Endodermal cell (in vitro differentiated cells): Measurements from ENCODE around the gene ANKRD33B. TPM values are rescaled to one million over a fixed set of nuclear protein-coding genes. Genes with fewer than 3 reads are reported as not detected.

ENCODE experiments used
- DNase-seq: peaks from one replicate; pipeline ENCODE4 v3.0.0-alpha.2; 2017
- H3K27ac ChIP-seq: 2 replicates; pipeline ENCODE4 v1.5.1; 2013; ENCODE audit warnings: mild to moderate bottlenecking, low read depth, low read length, moderate library complexity
- H3K27me3 ChIP-seq: 2 replicates; pipeline ENCODE4 v1.6.1; 2013; ENCODE audit warnings: mild to moderate bottlenecking, low read length, moderate library complexity; ENCODE audit not compliant: insufficient read depth, control insufficient read depth, poor library complexity, severe bottlenecking
- H3K36me3 ChIP-seq: 2 replicates; pipeline ENCODE4 v1.7.0; 2013; ENCODE audit warnings: mild to moderate bottlenecking, low read length, moderate library complexity; ENCODE audit not compliant: control insufficient read depth, insufficient read depth
- H3K4me1 ChIP-seq: one replicate; pipeline ENCODE4 v1.7.0; 2013; ENCODE audit warnings: low read length; ENCODE audit not compliant: control insufficient read depth, insufficient read depth
- H3K4me3 ChIP-seq: 2 replicates; pipeline ENCODE4 v1.5.1; 2013; ENCODE audit warnings: mild to moderate bottlenecking, low read length, moderate library complexity
- H3K9ac ChIP-seq: 2 replicates; pipeline ENCODE4 v1.6.1; 2013; ENCODE audit warnings: mild to moderate bottlenecking, low read length, moderate library complexity; ENCODE audit not compliant: poor library complexity, severe bottlenecking; ENCODE audit errors: extremely low read depth
- H3K9me3 ChIP-seq: 2 replicates; pipeline ENCODE4 v1.6.1; 2013; ENCODE audit warnings: mild to moderate bottlenecking, low read length, moderate library complexity; ENCODE audit not compliant: control insufficient read depth
- H3K27ac Mint-ChIP-seq: 2 replicates; pipeline ENCODE4 v1.8.0; 2020; ENCODE audit warnings: mixed read lengths
- H3K27me3 Mint-ChIP-seq: 2 replicates; pipeline ENCODE4 v1.8.0; 2021; ENCODE audit warnings: mild to moderate bottlenecking, mixed read lengths; ENCODE audit not compliant: insufficient read depth
- H3K36me3 Mint-ChIP-seq: 2 replicates; pipeline ENCODE4 v1.8.0; 2020; ENCODE audit warnings: low read depth, mixed read lengths
- H3K4me1 Mint-ChIP-seq: 2 replicates; pipeline ENCODE4 v1.8.0; 2020; ENCODE audit warnings: mixed read lengths
- H3K4me3 Mint-ChIP-seq: 2 replicates; pipeline ENCODE4 v1.8.0; 2020; ENCODE audit warnings: mild to moderate bottlenecking, moderate library complexity, mixed read lengths
- H3K9me3 Mint-ChIP-seq: 2 replicates; pipeline ENCODE4 v1.8.0; 2020; ENCODE audit warnings: mild to moderate bottlenecking, mixed read lengths
- whole genome bisulfite sequencing, 2 experiments: methylation state at CpG; one replicate each; pipeline versions ENCODE4 v1.1.5 to v1.1.7; 2013; ENCODE audit warnings: missing lambda C conversion rate in 2 of 2, mixed read lengths in 1 of 2; ENCODE audit not compliant: insufficient coverage in 1 of 2, insufficient read length in 1 of 2; 5-methylcytosine and 5-hydroxymethylcytosine counted together
- total RNA-seq, 2 donors: library from RNA; stranded (reverse); fragmentation: NEBNext Ultra II Directional in 1 of 2; extraction: Animal tissue kit (Norgen Biotek cat#: 25700) in 1 of 2; gene quantifications; 2 replicates in 1 of 2; 3 replicates in 1 of 2; pipeline ENCODE4 v1.2.1, GENCODE V29; 2021
- TF ChIP-seq, protein P1 (sequence below): fragments of 200-600 bp; sonication (generic); conservative IDR thresholded peaks from 2 replicates; pipeline ENCODE4 v1.5.0; 2021; ENCODE audit warnings: antibody characterized with exemption, mild to moderate bottlenecking

The ANKRD33B gene
- total RNA-seq, 2 donors from 2014 or later: 21.9 to 37.2 TPM

DNA sequence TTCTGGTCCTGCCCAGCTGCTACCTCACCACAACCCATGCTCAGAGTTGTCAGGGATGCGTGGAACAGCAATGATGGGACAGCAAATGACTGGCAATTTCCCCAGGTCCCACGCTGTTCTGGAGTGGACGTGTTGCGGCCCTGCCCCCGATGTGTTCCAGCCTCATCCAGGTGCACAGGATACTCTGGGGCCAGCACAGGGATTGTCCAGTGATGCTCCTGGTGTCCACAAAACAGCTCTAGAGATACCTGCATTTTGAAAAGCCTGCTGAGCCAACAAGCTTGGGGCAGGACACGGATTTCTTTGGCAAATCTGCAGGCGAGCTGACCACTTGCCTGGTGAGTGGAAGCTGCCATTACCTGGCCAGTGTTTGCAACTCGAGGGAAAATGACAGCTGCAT lies 88.7 kb downstream of the ANKRD33B start:
- 95 to 98% methylated on average over 8 of the region's 8 CpGs for WGBS, 2 experiments
- Mint-ChIP-seq H3K27me3 (peaks cover 24% of the 10 kb centered on the region), H3K9me3 (no peaks in the 10 kb centered on the region), H3K36me3 (peaks cover 5% of the 10 kb centered on the region), H3K27ac (no peak overlapping the region), H3K4me3 (no peak overlapping the region), H3K4me1 (no peaks in the 10 kb centered on the region)
- Histone ChIP-seq H3K27me3 (no peaks in the 10 kb centered on the region), H3K36me3 (no peaks in the 10 kb centered on the region), H3K4me3 (no peak overlapping the region), H3K9ac (no peak overlapping the region), H3K4me1 (no peaks in the 10 kb centered on the region), H3K9me3 (no peaks in the 10 kb centered on the region), H3K27ac (no peak overlapping the region)
- TF ChIP-seq, protein P1, sequence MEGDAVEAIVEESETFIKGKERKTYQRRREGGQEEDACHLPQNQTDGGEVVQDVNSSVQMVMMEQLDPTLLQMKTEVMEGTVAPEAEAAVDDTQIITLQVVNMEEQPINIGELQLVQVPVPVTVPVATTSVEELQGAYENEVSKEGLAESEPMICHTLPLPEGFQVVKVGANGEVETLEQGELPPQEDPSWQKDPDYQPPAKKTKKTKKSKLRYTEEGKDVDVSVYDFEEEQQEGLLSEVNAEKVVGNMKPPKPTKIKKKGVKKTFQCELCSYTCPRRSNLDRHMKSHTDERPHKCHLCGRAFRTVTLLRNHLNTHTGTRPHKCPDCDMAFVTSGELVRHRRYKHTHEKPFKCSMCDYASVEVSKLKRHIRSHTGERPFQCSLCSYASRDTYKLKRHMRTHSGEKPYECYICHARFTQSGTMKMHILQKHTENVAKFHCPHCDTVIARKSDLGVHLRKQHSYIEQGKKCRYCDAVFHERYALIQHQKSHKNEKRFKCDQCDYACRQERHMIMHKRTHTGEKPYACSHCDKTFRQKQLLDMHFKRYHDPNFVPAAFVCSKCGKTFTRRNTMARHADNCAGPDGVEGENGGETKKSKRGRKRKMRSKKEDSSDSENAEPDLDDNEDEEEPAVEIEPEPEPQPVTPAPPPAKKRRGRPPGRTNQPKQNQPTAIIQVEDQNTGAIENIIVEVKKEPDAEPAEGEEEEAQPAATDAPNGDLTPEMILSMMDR: no peak
- no peak for DNase-seq

DNA sequence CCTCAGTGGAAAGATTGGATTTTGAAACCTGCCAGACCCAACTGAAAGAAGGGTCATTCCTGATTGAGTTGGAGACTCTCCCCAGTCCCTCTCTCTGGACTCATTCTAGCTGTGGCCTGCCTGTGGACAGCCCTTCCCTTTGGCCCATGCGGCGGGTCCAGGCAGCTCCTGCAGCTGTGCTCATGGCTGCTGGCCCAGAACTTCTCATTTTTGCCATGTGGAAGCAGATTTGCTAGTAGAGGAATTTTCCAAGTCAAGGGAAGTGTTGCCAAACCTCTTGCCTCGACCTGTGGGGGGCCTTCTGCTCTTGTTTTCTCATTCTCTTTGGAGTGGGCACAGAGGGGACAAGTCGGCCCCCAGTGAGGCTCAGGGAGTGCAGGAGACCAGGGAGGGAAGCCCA lies 89.2 kb downstream of the ANKRD33B start:
- no peaks in the 10 kb centered on the region for H3K9me3 ChIP-seq
- Mint-ChIP-seq H3K36me3 (peaks cover 5% of the 10 kb centered on the region), H3K4me3 (no peak overlapping the region), H3K27me3 (peaks cover 20% of the 10 kb centered on the region), H3K9me3 (no peaks in the 10 kb centered on the region), H3K4me1 (no peaks in the 10 kb centered on the region), H3K27ac (no peak overlapping the region)
- H3K27ac ChIP-seq: no peak overlapping the region
- no peaks in the 10 kb centered on the region for H3K27me3 ChIP-seq
- H3K9ac ChIP-seq: no peak overlapping the region
- no peak overlapping the region for H3K4me3 ChIP-seq
- DNase-seq: no peak
- H3K36me3 ChIP-seq: no peaks in the 10 kb centered on the region
- no peaks in the 10 kb centered on the region for H3K4me1 ChIP-seq
- 90 to 95% methylated on average over 3 to 4 of the region's 4 CpGs for WGBS, 2 experiments
- TF ChIP-seq, protein P1: no peak

DNA sequence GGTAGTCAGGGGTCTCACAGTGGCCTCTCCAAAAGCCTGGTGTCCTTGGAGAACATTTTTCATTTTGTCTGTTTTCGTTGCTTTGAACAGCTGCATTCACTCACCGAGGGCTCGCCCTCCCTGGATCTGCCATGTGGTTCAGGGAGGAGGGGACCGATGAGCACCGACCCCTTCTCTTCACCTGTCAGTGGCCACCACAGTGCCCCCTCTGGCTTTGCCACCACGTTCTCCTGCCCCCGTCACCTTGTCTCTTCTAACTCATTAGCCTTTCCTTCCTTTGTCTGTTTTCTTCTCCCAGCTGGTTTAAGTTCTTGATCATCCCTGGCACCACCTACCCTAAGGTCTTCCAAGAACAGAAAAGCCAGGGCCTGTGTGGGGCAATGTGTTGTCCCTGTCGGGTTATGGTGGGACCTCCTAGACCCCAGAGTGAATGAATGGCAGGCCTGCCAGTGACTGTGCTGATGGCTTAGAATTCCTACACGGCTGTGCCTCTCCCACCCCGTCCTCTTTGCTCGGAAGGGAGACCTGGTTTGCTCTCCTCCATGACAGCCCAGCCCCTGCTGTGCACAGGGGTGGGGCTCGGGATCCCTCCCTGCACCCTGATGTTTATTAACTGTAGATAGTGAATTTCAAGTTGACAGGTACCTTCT lies 90.0 kb downstream of the ANKRD33B start:
- Histone ChIP-seq H3K4me3 (no peak overlapping the region), H3K27me3 (no peaks in the 10 kb centered on the region), H3K36me3 (no peaks in the 10 kb centered on the region), H3K9me3 (no peaks in the 10 kb centered on the region), H3K27ac (no peak overlapping the region), H3K4me1 (no peaks in the 10 kb centered on the region), H3K9ac (no peak overlapping the region)
- TF ChIP-seq, protein P1: no peak
- Mint-ChIP-seq H3K27ac (no peak overlapping the region), H3K36me3 (peaks cover 5% of the 10 kb centered on the region), H3K4me1 (no peaks in the 10 kb centered on the region), H3K9me3 (peaks cover 4% of the 10 kb centered on the region), H3K27me3 (peaks cover 12% of the 10 kb centered on the region), H3K4me3 (no peak overlapping the region)
- 87 to 88% methylated on average over 3 to 12 of the region's 12 CpGs for WGBS, 2 experiments
- no peak for DNase-seq
